PFSK-1 (cell line): ENCODE data around the gene IDH3G.

Experiments
- FOXP2 ChIP-seq: optimal IDR thresholded peaks from 2 replicates; pipeline ENCODE3; 2011; ENCODE audit warnings: borderline replicate concordance, control low read depth, inconsistent platforms; ENCODE audit not compliant: insufficient read depth; ENCODE audit errors: extremely low read length, extremely low read depth
- POLR2AphosphoS5 ChIP-seq: IDR thresholded peaks from 2 replicates; pipeline ENCODE4 v1.6.1; 2012; ENCODE audit warnings: low read depth, mild to moderate bottlenecking, control low read depth, low read length, moderate library complexity
- REST ChIP-seq, 2 experiments: IDR thresholded peaks; 2 replicates each; pipeline versions ENCODE4 v1.6.1 to v1.8.0; 2011 to 2012; ENCODE audit warnings: low read depth in 2 of 2, low read length in 2 of 2, control low read depth in 1 of 2, inconsistent platforms in 1 of 2, mild to moderate bottlenecking in 1 of 2, moderate library complexity in 1 of 2; ENCODE audit not compliant: insufficient read depth in 1 of 2
- SIN3A ChIP-seq: IDR thresholded peaks from 2 replicates; pipeline ENCODE4 v1.6.1; 2012; ENCODE audit warnings: mild to moderate bottlenecking, low read length, moderate library complexity, borderline replicate concordance; ENCODE audit not compliant: insufficient read depth
- TAF1 ChIP-seq: IDR thresholded peaks from 2 replicates; pipeline ENCODE4 v1.6.1; 2012; ENCODE audit warnings: low read length, control low read depth, borderline replicate concordance; ENCODE audit not compliant: insufficient read depth

Gene IDH3G

GRCh38 chrX:153770601-153771414 is 23.4 kb downstream of the IDH3G start:
- TF ChIP-seq FOXP2 (no peak), REST (IDR thresholded peaks at IDR 0.05; ENCODE audit: insufficient read depth in 1 of 2, low read depth in 2 of 2, low read length in 2 of 2) (no peak), TAF1 (no peak), SIN3A (no peak), POLR2AphosphoS5 (no peak)

GRCh38 chrX:153769865-153770600 is 24.1 kb downstream of the IDH3G start:
- TF ChIP-seq SIN3A, result no peak
- no peak for TF ChIP-seq FOXP2
- TF ChIP-seq POLR2AphosphoS5, result no peak
- TF ChIP-seq REST (IDR thresholded peaks at IDR 0.05; ENCODE audit: insufficient read depth in 1 of 2, low read depth in 2 of 2, low read length in 2 of 2), result no peak
- no peak for TF ChIP-seq TAF1

- TF ChIP-seq TAF1 (no peak), REST (IDR thresholded peaks at IDR 0.05; ENCODE audit: insufficient read depth in 1 of 2, low read depth in 2 of 2, low read length in 2 of 2) (no peak), POLR2AphosphoS5 (no peak), FOXP2 (no peak), SIN3A (no peak)
These were observed 24.9 kb downstream of the IDH3G start for GRCh38 chrX:153769158-153769864.

GRCh38 chrX:153768311-153769157 is 25.6 kb downstream of the IDH3G start:
- no peak for TF ChIP-seq TAF1
- no peak for TF ChIP-seq FOXP2
- TF ChIP-seq SIN3A, result no peak
- no peak for TF ChIP-seq REST (IDR thresholded peaks at IDR 0.05; ENCODE audit: insufficient read depth in 1 of 2, low read depth in 2 of 2, low read length in 2 of 2)
- no peak for TF ChIP-seq POLR2AphosphoS5
